CD14-positive monocyte (primary cell): ENCODE results near the gene PAK4. TPM values are rescaled to one million over a fixed set of nuclear protein-coding genes. Genes with fewer than 3 reads are reported as not detected.

ENCODE experiments used
- DNase-seq, 3 donors: peaks; one replicate each; pipeline ENCODE4 v3.0.0-alpha.2; 2011 to 2022
- H2AFZ ChIP-seq: 2 replicates; pipeline ENCODE4 v1.6.0; 2012; ENCODE audit warnings: mild to moderate bottlenecking, low read depth, low read length, inconsistent platforms; ENCODE audit not compliant: insufficient read depth, poor library complexity, severe bottlenecking
- H3K27ac ChIP-seq, 2 donors: 1 replicate in 1 of 2; 2 replicates in 1 of 2; pipeline ENCODE4 v1.5.1; 2012 to 2013; ENCODE audit warnings: low read length in 2 of 2, control low read depth in 1 of 2, inconsistent platforms in 1 of 2, low read depth in 1 of 2, mild to moderate bottlenecking in 1 of 2
- H3K27me3 ChIP-seq, 2 donors: one replicate each; pipeline versions ENCODE4 v1.6.0 to v1.6.1; 2011 to 2013; ENCODE audit warnings: low read length in 2 of 2; ENCODE audit not compliant: control insufficient read depth in 2 of 2, insufficient read depth in 2 of 2
- H3K36me3 ChIP-seq, 2 donors: replicated peaks in 1 of 2; 1 replicate in 1 of 2; 2 replicates in 1 of 2; pipeline versions ENCODE4 v1.5.1 to v1.6.1; 2012 to 2013; ENCODE audit warnings: low read length in 2 of 2, control low read depth in 1 of 2, inconsistent platforms in 1 of 2, mild to moderate bottlenecking in 1 of 2; ENCODE audit not compliant: insufficient read depth in 2 of 2, control insufficient read depth in 1 of 2
- H3K4me1 ChIP-seq, 2 donors: 1 replicate in 1 of 2; 2 replicates in 1 of 2; pipeline versions ENCODE4 v1.5.1 to v1.6.1; 2012 to 2013; ENCODE audit warnings: low read length in 2 of 2, control low read depth in 1 of 2, inconsistent platforms in 1 of 2, mild to moderate bottlenecking in 1 of 2, moderate library complexity in 1 of 2; ENCODE audit not compliant: insufficient read depth in 2 of 2, control insufficient read depth in 1 of 2
- H3K4me2 ChIP-seq: replicated peaks from 2 replicates; pipeline ENCODE3; 2012; ENCODE audit warnings: low read length, moderate library complexity, mild to moderate bottlenecking; ENCODE audit not compliant: poor library complexity, severe bottlenecking; ENCODE audit errors: extremely low read depth
- H3K4me3 ChIP-seq, 3 experiments: fragments of 200-600 bp in 1 of 3; sonication (generic) in 1 of 3; replicated peaks in 1 of 3; 1 replicate in 2 of 3; 2 replicates in 1 of 3; pipeline ENCODE4 v1.5.1; 2011 to 2013; ENCODE audit warnings: low read length in 3 of 3, mild to moderate bottlenecking in 3 of 3, control low read depth in 2 of 3, low read depth in 2 of 3, inconsistent platforms in 1 of 3, moderate library complexity in 1 of 3
- H3K79me2 ChIP-seq: 2 replicates; pipeline ENCODE4 v1.6.0; 2012; ENCODE audit warnings: mild to moderate bottlenecking, control low read depth, inconsistent platforms, low read length, moderate library complexity; ENCODE audit not compliant: insufficient read depth
- H3K9ac ChIP-seq: 2 replicates; pipeline ENCODE4 v1.6.0; 2017; ENCODE audit warnings: low read length, mild to moderate bottlenecking; ENCODE audit not compliant: insufficient read depth, poor library complexity, severe bottlenecking
- H3K9me3 ChIP-seq, 2 donors: replicated peaks in 1 of 2; 1 replicate in 1 of 2; 2 replicates in 1 of 2; pipeline versions ENCODE4 v1.5.1 to v1.6.1; 2012 to 2013; ENCODE audit warnings: low read length in 2 of 2, control low read depth in 1 of 2; ENCODE audit not compliant: control insufficient read depth in 1 of 2, insufficient read depth in 1 of 2
- H4K20me1 ChIP-seq: 2 replicates; pipeline ENCODE4 v1.6.0; 2012; ENCODE audit warnings: mild to moderate bottlenecking, low read length, control low read depth, moderate library complexity; ENCODE audit not compliant: insufficient read depth
- H3K27ac Mint-ChIP-seq, 7 donors: one replicate each; pipeline ENCODE4 v1.8.0; 2020; ENCODE audit warnings: mild to moderate bottlenecking in 7 of 7, mixed read lengths in 7 of 7, moderate library complexity in 6 of 7, inconsistent platforms in 2 of 7
- H3K27me3 Mint-ChIP-seq, 3 donors: one replicate each; pipeline ENCODE4 v1.8.0; 2021 to 2022; ENCODE audit warnings: low read depth in 3 of 3, mild to moderate bottlenecking in 3 of 3, mixed read lengths in 3 of 3, moderate library complexity in 3 of 3, inconsistent platforms in 1 of 3
- H3K36me3 Mint-ChIP-seq, 2 donors: one replicate each; pipeline ENCODE4 v1.8.0; 2020; ENCODE audit warnings: mixed read lengths in 2 of 2, inconsistent platforms in 1 of 2, mild to moderate bottlenecking in 1 of 2
- H3K4me1 Mint-ChIP-seq: one replicate; pipeline ENCODE4 v1.8.0; 2020; ENCODE audit warnings: mild to moderate bottlenecking, mixed read lengths
- H3K4me3 Mint-ChIP-seq, 2 donors: one replicate each; pipeline ENCODE4 v1.8.0; 2020; ENCODE audit warnings: mild to moderate bottlenecking in 2 of 2, mixed read lengths in 2 of 2, moderate library complexity in 1 of 2
- H3K9me3 Mint-ChIP-seq, 7 donors: one replicate each; pipeline ENCODE4 v1.8.0; 2020 to 2022; ENCODE audit warnings: mixed read lengths in 7 of 7, mild to moderate bottlenecking in 6 of 7, moderate library complexity in 6 of 7, inconsistent platforms in 2 of 7
- CTCF ChIP-seq: fragments of 200-600 bp; IDR thresholded peaks from one replicate; pipeline ENCODE4 v1.8.0; 2022; ENCODE audit warnings: antibody characterized with exemption, mild to moderate bottlenecking
- WGBS: methylation state at CpG from one replicate; pipeline ENCODE4 v1.1.5; 2013; ENCODE audit warnings: missing lambda C conversion rate; ENCODE audit not compliant: insufficient coverage; 5-methylcytosine and 5-hydroxymethylcytosine counted together
- intact Hi-C, 2 donors: fragments of 100-400 bp; cut with micrococcal nuclease; formaldehyde crosslinking; loops; one replicate each; pipeline versions ENCODE4 v1.15.0 to v1.15.1; 2023
- polyA plus RNA-seq, 3 donors: library from polyadenylated mRNA; depleted of rRNA in 1 of 3; unstranded in 2 of 3; stranded (reverse) in 1 of 3; fragments of 300-500 nt in 2 of 3; fragments of >200 nt in 1 of 3; fragmentation: Illumina TruSeq in 2 of 3; gene quantifications; 1 replicate in 2 of 3; 2 replicates in 1 of 3; pipeline ENCODE4 v1.2.3, GENCODE V29; 2012 to 2021

The PAK4 gene
- polyA plus RNA-seq, 3 donors: 1.3 to 11.3 (median 1.5) TPM

- no peak overlapping the region for H3K27ac Mint-ChIP-seq
- no peak for TF ChIP-seq CTCF
- WGBS: no CpG with 5 or more reads among the region's 1 CpG
Measured at GRCh38 chr19:39119830-39120229, 5.8 kb upstream of the PAK4 start.

DNA sequence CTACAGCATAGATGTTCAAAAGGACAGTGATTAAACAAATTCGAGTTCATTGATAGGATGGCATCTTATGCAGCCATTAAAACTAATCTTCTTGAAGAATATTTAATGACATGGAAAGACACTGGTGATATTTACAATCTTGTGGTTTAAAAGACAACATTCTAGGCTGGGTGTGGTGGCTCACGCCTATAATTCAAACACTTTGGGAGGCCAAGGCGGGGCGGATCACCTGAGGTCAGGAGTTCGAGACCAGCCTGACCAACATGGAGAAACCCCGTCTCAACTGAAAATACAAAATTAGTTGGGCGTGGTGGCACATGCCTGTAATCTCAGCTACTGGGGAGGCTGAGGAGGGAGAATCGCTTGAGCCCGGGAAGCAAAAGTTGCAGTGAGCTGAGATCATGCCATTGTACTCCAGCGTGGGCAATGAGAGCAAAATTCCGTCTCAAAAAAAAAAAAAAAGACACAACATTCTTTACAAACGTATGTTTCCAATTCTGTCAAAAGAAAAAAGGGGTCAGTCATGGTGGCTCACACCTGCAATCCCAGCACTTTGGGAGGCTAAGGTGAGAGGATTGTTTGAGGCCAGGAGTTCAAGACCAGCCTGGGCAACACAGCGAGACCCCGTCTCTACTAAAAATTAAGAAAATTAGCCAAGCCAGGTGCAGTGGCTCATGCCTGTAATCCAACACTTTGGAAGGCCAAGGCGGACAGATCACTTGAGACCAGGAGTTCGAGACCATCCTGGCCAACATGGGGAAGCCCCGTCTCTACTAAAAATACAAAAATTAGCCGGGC is 2.5 kb upstream of the PAK4 start:
- Histone ChIP-seq H3K27ac (no peak overlapping the region), H3K4me1 (peaks cover 12 to 13% of the 10 kb centered on the region in 2 donors), H3K9ac (no peak overlapping the region), H3K27me3 (peaks cover 0 to 4% of the 10 kb centered on the region in 2 donors), H4K20me1 (peaks cover 5% of the 10 kb centered on the region), H3K4me2 (no peak overlapping the region), H3K79me2 (peaks cover 24% of the 10 kb centered on the region), H2AFZ (no peak overlapping the region), H3K4me3 (no peak overlapping the region), H3K9me3 (no peaks in the 10 kb centered on the region), H3K36me3 (no peaks in the 10 kb centered on the region)
- peak overlapping the region in 2 of 7 donors; percentile 18 to 29 for H3K27ac Mint-ChIP-seq
- H3K9me3 Mint-ChIP-seq: no peaks in the 10 kb centered on the region
- no peak overlapping the region for H3K4me3 Mint-ChIP-seq
- TF ChIP-seq CTCF: no peak
- no peaks in the 10 kb centered on the region for H3K36me3 Mint-ChIP-seq
- intact Hi-C loops: loop anchor here (2.0 to 5.0 kb wide), 4 partner anchors 64 to 219 kb away; partner anchors contain the start of gene SAMD4B (in 1 of the 2)
- H3K27me3 Mint-ChIP-seq: peaks cover 2 to 9% (median 5%) of the 10 kb centered on the region in 3 donors
- 91% methylated on average over 9 of the region's 18 CpGs for WGBS
- no peak for DNase-seq
- peaks cover 25% of the 10 kb centered on the region for H3K4me1 Mint-ChIP-seq

More at GRCh38 chr19:39119830-39120229, 5.8 kb upstream of the PAK4 start:
- H3K36me3 ChIP-seq: no peaks in the 10 kb centered on the region
- no peaks in the 10 kb centered on the region for H3K79me2 ChIP-seq
- DNase-seq: no peak
- no peak overlapping the region for H3K4me3 ChIP-seq
- peaks cover 4% of the 10 kb centered on the region for H3K4me1 Mint-ChIP-seq
- no peak overlapping the region for H2AFZ ChIP-seq
- H3K4me3 Mint-ChIP-seq: no peak overlapping the region
- intact Hi-C loops: loop anchor here (5.0 kb wide), 3 partner anchors 67 to 222 kb away; partner anchors contain the start of gene SAMD4B (in 1 of the 2)
- peaks cover 0 to under 1% of the 10 kb centered on the region in 2 donors for H3K4me1 ChIP-seq
- H4K20me1 ChIP-seq: no peaks in the 10 kb centered on the region
- H3K4me2 ChIP-seq: no peak overlapping the region
- no peaks in the 10 kb centered on the region for H3K36me3 Mint-ChIP-seq
- H3K27me3 ChIP-seq: peaks cover 0 to 4% of the 10 kb centered on the region in 2 donors
- peaks cover 2 to 14% (median 5%) of the 10 kb centered on the region in 3 donors for H3K27me3 Mint-ChIP-seq
- no peaks in the 10 kb centered on the region for H3K9me3 ChIP-seq
- H3K9ac ChIP-seq: no peak overlapping the region
- no peak overlapping the region for H3K27ac ChIP-seq
- no peaks in the 10 kb centered on the region for H3K9me3 Mint-ChIP-seq
